H1 (cell line): ENCODE results near the gene GPR83. TPM values are rescaled to one million over a fixed set of nuclear protein-coding genes. Genes with fewer than 3 reads are reported as not detected.

Experiments used
- CTCF ChIA-PET: fragments of 300-600 bp; sonication (Branson Sonifier 250); formaldehyde crosslinking; loops from one replicate; lab custom pipeline; 2021; ENCODE audit not compliant: partially characterized antibody; lab: Charles Lee
- POLR2A ChIA-PET: fragments of 300-600 bp; sonication (Branson Sonifier 250); formaldehyde crosslinking; loops from one replicate; lab custom pipeline; 2021; ENCODE audit warnings: inconsistent platforms; ENCODE audit not compliant: partially characterized antibody; lab: Charles Lee
- DNase-seq, 2 experiments: peaks; one replicate each; pipeline versions ENCODE4 v3.0.0 to v3.0.0-alpha.2; 2010 to 2022; ENCODE audit warnings: low spot score in 2 of 2, low read depth in 1 of 2, mixed read lengths in 1 of 2
- FAIRE-seq: peaks from 2 replicates; lab custom pipeline; 2011; peaks lifted over from hg19 to GRCh38; lab: Jason Lieb, UNC
- H2AFZ ChIP-seq: 2 replicates; pipeline ENCODE4 v1.8.1; 2012; ENCODE audit warnings: low read length, inconsistent platforms
- H2AK5ac ChIP-seq: 2 replicates; pipeline ENCODE4 v1.6.1; 2013; ENCODE audit warnings: low read depth, low read length
- H2BK120ac ChIP-seq: replicated peaks from 2 replicates; pipeline ENCODE3; 2013; ENCODE audit warnings: low read depth, low read length, inconsistent platforms
- H2BK12ac ChIP-seq: 2 replicates; pipeline ENCODE4 v1.6.1; 2013; ENCODE audit warnings: low read depth, low read length
- H2BK15ac ChIP-seq: 2 replicates; pipeline ENCODE4 v1.6.1; 2013; ENCODE audit warnings: low read length
- H2BK20ac ChIP-seq: 2 replicates; pipeline ENCODE4 v1.6.1; 2013; ENCODE audit warnings: low read length
- H2BK5ac ChIP-seq: 2 replicates; pipeline ENCODE4 v1.6.1; 2013; ENCODE audit warnings: low read depth, low read length
- H3K14ac ChIP-seq: 2 replicates; pipeline ENCODE4 v1.6.1; 2013; ENCODE audit warnings: inconsistent platforms; ENCODE audit not compliant: insufficient read length
- H3K18ac ChIP-seq: 2 replicates; pipeline ENCODE4 v1.6.1; 2013; ENCODE audit warnings: low read length; ENCODE audit errors: extremely low read depth
- H3K23ac ChIP-seq: 2 replicates; pipeline ENCODE4 v1.6.1; 2013; ENCODE audit warnings: inconsistent platforms; ENCODE audit not compliant: insufficient read length
- H3K23me2 ChIP-seq: 2 replicates; pipeline ENCODE4 v1.6.1; 2013; ENCODE audit warnings: low read depth, low read length
- H3K27ac ChIP-seq: 2 replicates; pipeline ENCODE4 v1.6.1; 2011; ENCODE audit warnings: low read depth, low read length, inconsistent platforms
- H3K27me3 ChIP-seq, 4 experiments: replicated peaks in 1 of 4; 1 replicate in 1 of 4; 2 replicates in 3 of 4; pipeline versions ENCODE4 v1.6.1 to v1.8.1; 2011 to 2013; ENCODE audit warnings: low read length in 3 of 4, mild to moderate bottlenecking in 3 of 4, inconsistent platforms in 2 of 4, mixed read lengths in 2 of 4, moderate library complexity in 1 of 4; ENCODE audit not compliant: control insufficient read depth in 3 of 4, insufficient read depth in 3 of 4; ENCODE audit errors: extremely low read depth in 1 of 4
- H3K36me3 ChIP-seq, 4 experiments: 2 replicates each; pipeline versions ENCODE4 v1.6.1 to v1.8.1; 2011 to 2013; ENCODE audit warnings: mild to moderate bottlenecking in 4 of 4, low read length in 3 of 4, moderate library complexity in 2 of 4, control low read depth in 1 of 4, inconsistent platforms in 1 of 4; ENCODE audit not compliant: insufficient read depth in 4 of 4, control insufficient read depth in 2 of 4
- H3K4ac ChIP-seq: replicated peaks from 2 replicates; pipeline ENCODE3; 2013; ENCODE audit warnings: low read length, low read depth, mixed read lengths, inconsistent platforms; ENCODE audit not compliant: insufficient read length
- H3K4me1 ChIP-seq, 4 experiments: replicated peaks in 1 of 4; 1 replicate in 1 of 4; 2 replicates in 3 of 4; pipeline versions ENCODE4 v1.6.1 to v1.8.1; 2011 to 2013; ENCODE audit warnings: low read length in 3 of 4, inconsistent platforms in 2 of 4, mixed read lengths in 1 of 4; ENCODE audit not compliant: insufficient read depth in 4 of 4, control insufficient read depth in 3 of 4
- H3K4me2 ChIP-seq, 2 experiments: 2 replicates each; pipeline versions ENCODE4 v1.6.1 to v1.8.1; 2011 to 2013; ENCODE audit warnings: low read depth in 2 of 2, low read length in 2 of 2, control low read depth in 1 of 2, inconsistent platforms in 1 of 2, mild to moderate bottlenecking in 1 of 2; ENCODE audit not compliant: insufficient read depth in 1 of 2
- H3K4me3 ChIP-seq, 4 experiments: fragments of 200-600, 300-600 bp in 1 of 4; sonication (generic), shearing (Covaris generic), sonication (Bioruptor Twin) in 1 of 4; 2 replicates each; pipeline versions ENCODE4 v1.5.1 to v1.8.1; 2011 to 2016; ENCODE audit warnings: low read length in 4 of 4, low read depth in 3 of 4, control low read depth in 2 of 4, inconsistent platforms in 2 of 4, mild to moderate bottlenecking in 2 of 4, mixed read lengths in 1 of 4, moderate library complexity in 1 of 4; ENCODE audit not compliant: insufficient read depth in 2 of 4; ENCODE audit errors: extremely low read depth in 1 of 4
- H3K56ac ChIP-seq: replicated peaks from 2 replicates; pipeline ENCODE3; 2013; ENCODE audit warnings: low read depth, mild to moderate bottlenecking, mixed read lengths, low read length, inconsistent platforms; ENCODE audit not compliant: insufficient read length
- H3K79me1 ChIP-seq: 2 replicates; pipeline ENCODE4 v1.6.1; 2013; ENCODE audit warnings: low read depth, low read length, control low read depth
- H3K79me2 ChIP-seq, 2 experiments: 2 replicates each; pipeline versions ENCODE4 v1.6.1 to v1.8.1; 2012 to 2013; ENCODE audit warnings: low read length in 2 of 2, mild to moderate bottlenecking in 2 of 2, inconsistent platforms in 1 of 2; ENCODE audit not compliant: insufficient read depth in 2 of 2, control insufficient read depth in 1 of 2
- H3K9ac ChIP-seq, 4 experiments: replicated peaks in 1 of 4; 1 replicate in 1 of 4; 2 replicates in 3 of 4; pipeline versions ENCODE4 v1.6.1 to v1.8.1; 2011 to 2013; ENCODE audit warnings: low read depth in 3 of 4, low read length in 3 of 4, control low read depth in 2 of 4, mild to moderate bottlenecking in 2 of 4, moderate library complexity in 2 of 4, inconsistent platforms in 1 of 4; ENCODE audit errors: extremely low read depth in 1 of 4
- H3K9me3 ChIP-seq, 2 experiments: 2 replicates each; pipeline versions ENCODE4 v1.6.1 to v1.8.1; 2012 to 2013; ENCODE audit warnings: mild to moderate bottlenecking in 2 of 2, moderate library complexity in 2 of 2, control low read depth in 1 of 2, inconsistent platforms in 1 of 2, low read depth in 1 of 2, low read length in 1 of 2, mixed read lengths in 1 of 2; ENCODE audit not compliant: insufficient read depth in 2 of 2
- H4K20me1 ChIP-seq, 2 experiments: replicated peaks in 1 of 2; 2 replicates each; pipeline versions ENCODE3 to v1.8.1; 2011 to 2013; ENCODE audit warnings: inconsistent platforms in 2 of 2, low read length in 2 of 2, mild to moderate bottlenecking in 1 of 2; ENCODE audit not compliant: insufficient read depth in 2 of 2, control insufficient read depth in 1 of 2
- H4K5ac ChIP-seq: 2 replicates; pipeline ENCODE4 v1.6.1; 2013; ENCODE audit warnings: low read length, low read depth, mixed read lengths, inconsistent platforms; ENCODE audit not compliant: insufficient read length
- H4K8ac ChIP-seq: 2 replicates; pipeline ENCODE4 v1.8.0; 2013; ENCODE audit warnings: mild to moderate bottlenecking, moderate library complexity, low read length, inconsistent platforms; ENCODE audit not compliant: insufficient read depth; ENCODE audit errors: extremely low read depth
- H4K91ac ChIP-seq: replicated peaks from 2 replicates; pipeline ENCODE3; 2013; ENCODE audit warnings: low read length, mixed read lengths, inconsistent platforms; ENCODE audit not compliant: insufficient read length
- NRF1 ChIP-seq: IDR thresholded peaks from 2 replicates; pipeline ENCODE4 v1.6.1; 2011; ENCODE audit warnings: mild to moderate bottlenecking, low read depth, low read length, improper control_type of control experiment
- POLR2A ChIP-seq, 2 experiments: IDR thresholded peaks; 1 replicate in 1 of 2; 2 replicates in 1 of 2; pipeline ENCODE4 v1.6.1; 2011; ENCODE audit warnings: low read depth in 2 of 2, low read length in 2 of 2, mild to moderate bottlenecking in 2 of 2; ENCODE audit errors: control extremely low read depth in 1 of 2
- TBP ChIP-seq: IDR thresholded peaks from 2 replicates; pipeline ENCODE4 v1.6.1; 2011; ENCODE audit warnings: low read depth, low read length, improper control_type of control experiment
- TEAD4 ChIP-seq: IDR thresholded peaks from 2 replicates; pipeline ENCODE4 v1.6.1; 2012; ENCODE audit warnings: low read depth, low read length, inconsistent platforms, mixed read lengths
- WGBS, 2 experiments: shearing (Covaris generic) in 1 of 2; methylation state at CpG; one replicate each; pipeline versions ENCODE4 v1.1.6 to v1.1.7; 2013 to 2015; ENCODE audit warnings: low lambda C conversion rate in 2 of 2, mixed read lengths in 2 of 2, inconsistent platforms in 1 of 2, low coverage in 1 of 2, missing lambda C conversion rate in 1 of 2; ENCODE audit not compliant: insufficient replicate concordance in 2 of 2, insufficient coverage in 1 of 2, insufficient read length in 1 of 2; ENCODE audit errors: extremely low coverage in 1 of 2, missing lambda C conversion rate in 1 of 2; 5-methylcytosine and 5-hydroxymethylcytosine counted together
- polyA plus RNA-seq, 7 experiments: library from polyadenylated mRNA; depleted of rRNA in 3 of 7; stranded (reverse) in 5 of 7; unstranded in 2 of 7; fragments of >200 nt in 5 of 7; fragments of 200-250 nt in 2 of 7; gene quantifications; 1 replicate in 5 of 7; 2 replicates in 1 of 7; 4 replicates in 1 of 7; pipeline versions ENCODE4 v1.2.1 to v1.2.3, GENCODE V29; 2011 to 2013; ENCODE audit warnings: missing spikeins in 2 of 7, mixed read lengths in 2 of 7
- total RNA-seq: library from RNA; stranded (reverse); fragmentation: NEBNext Ultra II Directional; extraction: Animal tissue kit (Norgen Biotek cat#: 25700); gene quantifications from 2 replicates; pipeline ENCODE4 v1.2.1, GENCODE V29; 2021

Gene GPR83
- total and polyA plus RNA-seq, 2 of the 8 experiments (the other 6 are each of a cell fraction or from before 2014, with no cell fraction given), result 0.30 to 1.5 TPM

GRCh38 chr11:94423507-94423906, 22.3 kb upstream of the GPR83 start:
- no peaks in the 10 kb centered on the region for H3K79me2 ChIP-seq
- no peak overlapping the region for H3K9ac ChIP-seq
- no peak overlapping the region for H3K4ac ChIP-seq
- H3K23me2 ChIP-seq, result no peaks in the 10 kb centered on the region
- H3K18ac ChIP-seq, result no peak overlapping the region
- no peak overlapping the region; the same call in 1 of the 2 replicates for H2BK5ac ChIP-seq
- POLR2A ChIA-PET, result interaction anchor here (0.9 kb wide), 1 partner anchor 18 kb away, joined by 3 read pairs; no protein-coding TSS in a partner anchor
- no peak overlapping the region for H2BK120ac ChIP-seq
- CTCF ChIA-PET, result interaction anchor here (1.3 to 1.9 kb wide), 2 partner anchors 97 to 528 kb away, joined by 4 to 5 read pairs; no protein-coding TSS in a partner anchor
- no peaks in the 10 kb centered on the region for H3K9me3 ChIP-seq
- no peak overlapping the region for H4K5ac ChIP-seq
- no peak overlapping the region for H3K14ac ChIP-seq
- H2AK5ac ChIP-seq, result no peak overlapping the region; the same call in 1 of the 2 replicates
- no peak overlapping the region for H3K23ac ChIP-seq
- no peak overlapping the region for H4K91ac ChIP-seq
- no peaks in the 10 kb centered on the region for H3K4me1 ChIP-seq
- H3K56ac ChIP-seq, result no peak overlapping the region
- H3K79me1 ChIP-seq, result no peaks in the 10 kb centered on the region
- TF ChIP-seq TBP (no peak), TEAD4 (no peak), NRF1 (no peak), POLR2A (IDR thresholded peaks at IDR 0.05; ENCODE audit: control extremely low read depth in 1 of 2, low read depth in 2 of 2, low read length in 2 of 2) (no peak)
- no peak overlapping the region for H3K4me2 ChIP-seq
- H2BK20ac ChIP-seq, result no peak overlapping the region
- no peak overlapping the region for H2BK12ac ChIP-seq
- peaks cover 0 to 6% (median under 1%) of the 10 kb centered on the region in 4 experiments; a peak in 2 of 8 replicates for H3K36me3 ChIP-seq
- WGBS, 2 experiments, result 96% methylated on average over 3 of the region's 3 CpGs; no CpG with 5 or more reads in 1 of the 2 experiments
- H3K27ac ChIP-seq, result no peak overlapping the region
- no peaks in the 10 kb centered on the region for H3K27me3 ChIP-seq
- FAIRE-seq (no peak), DNase-seq (no peak)
- H4K8ac ChIP-seq, result no peak overlapping the region
- peaks cover 0 to 2% of the 10 kb centered on the region in 2 experiments for H4K20me1 ChIP-seq
- H3K4me3 ChIP-seq, result no peak overlapping the region
- no peak overlapping the region for H2BK15ac ChIP-seq
- H2AFZ ChIP-seq, result no peak overlapping the region
